Measurements from ENCODE around the gene DNAAF5. TPM values are rescaled to one million over a fixed set of nuclear protein-coding genes. Genes with fewer than 3 reads are reported as not detected.

Gene DNAAF5
- total and polyA plus RNA-seq, 4 donors, result 4.1 to 16.8 (median 14.5) TPM

DNA sequence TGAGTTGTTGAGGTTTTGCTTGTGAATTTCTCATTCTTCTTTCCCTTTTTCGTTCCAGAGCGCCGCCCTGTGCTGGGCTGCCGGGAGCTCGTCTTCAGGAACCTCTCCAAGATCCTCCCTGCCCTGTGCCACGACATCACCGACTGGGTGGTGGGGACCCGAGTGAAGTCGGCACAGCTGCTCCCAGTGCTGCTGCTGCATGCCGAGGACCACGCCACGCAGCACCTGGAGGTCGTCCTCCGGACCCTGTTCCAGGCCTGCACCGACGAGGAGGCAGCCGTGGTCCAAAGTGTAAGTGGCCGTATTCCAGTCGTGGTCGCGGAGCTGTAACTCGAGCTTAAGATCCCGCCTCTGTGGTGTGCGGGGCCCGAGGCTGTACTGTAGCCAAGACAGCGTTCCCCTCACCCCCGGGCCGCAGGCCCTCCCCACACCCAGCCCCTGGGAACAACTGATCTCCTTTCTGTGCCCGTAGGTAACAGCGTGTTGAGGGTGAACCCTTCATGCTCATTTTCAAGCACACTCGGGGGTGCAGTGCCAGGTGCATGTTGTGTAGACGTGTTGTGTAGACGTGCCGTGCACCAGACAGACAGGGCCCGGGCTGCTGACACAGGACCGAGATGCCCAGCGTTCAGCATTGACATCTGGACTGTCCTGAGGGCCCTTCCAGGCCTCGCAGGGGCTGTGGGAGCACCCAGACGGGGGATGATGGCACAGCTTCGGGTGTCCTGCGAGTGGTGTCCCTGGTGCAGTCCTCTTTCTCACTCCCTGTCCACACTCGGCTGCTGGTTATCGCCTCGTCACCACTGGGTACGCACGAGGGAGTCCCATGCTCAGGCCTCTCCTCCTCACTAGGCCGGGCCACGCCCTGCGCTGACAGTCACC is 28.3 kb downstream of the DNAAF5 start:
- no peaks in the 10 kb centered on the region for H3K9me3 ChIP-seq (ENCODE audit: control insufficient read depth, low read length)
- no peaks in the 10 kb centered on the region for H3K27me3 ChIP-seq (ENCODE audit: control insufficient read depth in 1 of 2, insufficient read depth in 2 of 2, low read length in 1 of 2)
- DNase-seq (peak in 1 of 2 donors; percentile 47), ATAC-seq (ENCODE audit: low FRiP score) (no peak)
- no peaks in the 10 kb centered on the region for H3K4me1 ChIP-seq (ENCODE audit: control insufficient read depth in 1 of 2, insufficient read depth in 2 of 2, low read length in 2 of 2)
- 93 to 96% methylated on average over 49 of the region's 49 CpGs for WGBS, 2 donors
- intact Hi-C loops (cut with DNase I), result no loop called here
- peaks cover 0 to 4% of the 10 kb centered on the region in 2 donors for H3K36me3 ChIP-seq (ENCODE audit: control insufficient read depth in 1 of 2, insufficient read depth in 2 of 2, low read length in 1 of 2)
- H3K4me3 ChIP-seq (ENCODE audit: low read length in 2 of 2), result no peak overlapping the region
- H3K27ac ChIP-seq (ENCODE audit: low read depth in 1 of 2, low read length in 2 of 2), result no peak overlapping the region

- H3K27me3 ChIP-seq (ENCODE audit: control insufficient read depth in 1 of 2, insufficient read depth in 2 of 2, low read length in 1 of 2), result no peaks in the 10 kb centered on the region
- WGBS, 2 donors, result 82 to 97% methylated on average over 9 of the region's 9 CpGs
- no peaks in the 10 kb centered on the region for H3K9me3 ChIP-seq (ENCODE audit: control insufficient read depth, low read length)
- no peak overlapping the region for H3K27ac ChIP-seq (ENCODE audit: low read depth in 1 of 2, low read length in 2 of 2)
- no peaks in the 10 kb centered on the region for H3K4me1 ChIP-seq (ENCODE audit: control insufficient read depth in 1 of 2, insufficient read depth in 2 of 2, low read length in 2 of 2)
- no peak for DNase-seq
- H3K4me3 ChIP-seq (ENCODE audit: low read length in 2 of 2), result no peak overlapping the region
- H3K36me3 ChIP-seq (ENCODE audit: control insufficient read depth in 1 of 2, insufficient read depth in 2 of 2, low read length in 1 of 2), result peaks cover 0 to 4% of the 10 kb centered on the region in 2 donors
- no peak for ATAC-seq (ENCODE audit: low FRiP score)
- intact Hi-C loops (cut with DNase I), result no loop called here
Measured at GRCh38 chr7:755413-755805, 28.9 kb downstream of the DNAAF5 start.

DNA sequence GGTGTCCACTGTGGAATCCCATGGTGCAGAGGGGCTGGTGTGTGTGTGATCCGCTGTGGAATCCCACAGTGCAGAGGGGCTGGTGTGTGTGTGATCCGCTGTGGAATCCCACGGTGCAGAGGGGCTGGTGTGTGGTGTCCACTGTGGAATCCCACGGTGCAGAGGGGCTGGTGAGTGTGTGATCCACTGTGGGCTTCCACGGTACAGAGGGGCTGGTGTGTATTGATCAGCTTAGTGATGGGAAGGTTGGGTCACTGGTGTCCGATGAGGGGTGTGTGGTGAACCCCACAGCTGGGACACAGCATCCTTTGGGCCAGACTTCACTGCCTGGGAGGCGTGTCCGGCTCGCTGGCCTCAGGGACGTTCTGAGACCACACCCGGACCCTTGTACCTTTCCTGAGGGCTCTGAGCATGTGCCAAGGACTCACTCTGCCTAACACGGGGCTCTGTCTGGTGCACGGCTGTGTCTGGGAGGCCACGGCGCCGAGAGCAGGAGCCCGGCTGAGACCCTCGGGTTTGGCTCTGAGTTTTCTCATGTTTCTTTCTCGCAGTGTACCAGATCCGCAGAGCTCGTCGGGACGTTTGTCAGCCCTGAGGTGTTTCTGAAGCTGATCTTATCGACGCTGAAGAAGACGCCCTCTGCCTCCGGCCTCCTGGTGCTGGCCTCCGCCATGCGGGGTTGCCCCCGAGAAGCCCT is 29.9 kb downstream of the DNAAF5 start:
- 95% methylated on average over 30 of the region's 30 CpGs for WGBS, 2 donors
- DNase-seq, result peak in 1 of 2 donors; percentile 28

GRCh38 chr7:756928-757560 is 30.5 kb downstream of the DNAAF5 start:
- 95% methylated on average over 35 of the region's 35 CpGs for WGBS, 2 donors
- intact Hi-C loops (cut with DNase I), result no loop called here
- no peak overlapping the region for H3K27ac ChIP-seq (ENCODE audit: low read depth in 1 of 2, low read length in 2 of 2)
- ATAC-seq (ENCODE audit: low FRiP score), result peak; percentile 35
- H3K9me3 ChIP-seq (ENCODE audit: control insufficient read depth, low read length), result no peaks in the 10 kb centered on the region
- H3K27me3 ChIP-seq (ENCODE audit: control insufficient read depth in 1 of 2, insufficient read depth in 2 of 2, low read length in 1 of 2), result no peaks in the 10 kb centered on the region
- DNase-seq, result peak in 1 of 2 donors; percentile 55
- no peak overlapping the region for H3K4me3 ChIP-seq (ENCODE audit: low read length in 2 of 2)
- H3K36me3 ChIP-seq (ENCODE audit: control insufficient read depth in 1 of 2, insufficient read depth in 2 of 2, low read length in 1 of 2), result peaks cover 0 to 4% of the 10 kb centered on the region in 2 donors
- no peaks in the 10 kb centered on the region for H3K4me1 ChIP-seq (ENCODE audit: control insufficient read depth in 1 of 2, insufficient read depth in 2 of 2, low read length in 2 of 2)

More for the DNA sequence above, 29.9 kb downstream of the DNAAF5 start:
- Histone ChIP-seq H3K36me3 (ENCODE audit: control insufficient read depth in 1 of 2, insufficient read depth in 2 of 2, low read length in 1 of 2) (peaks cover 0 to 4% of the 10 kb centered on the region in 2 donors), H3K4me1 (ENCODE audit: control insufficient read depth in 1 of 2, insufficient read depth in 2 of 2, low read length in 2 of 2) (no peaks in the 10 kb centered on the region), H3K27me3 (ENCODE audit: control insufficient read depth in 1 of 2, insufficient read depth in 2 of 2, low read length in 1 of 2) (no peaks in the 10 kb centered on the region), H3K9me3 (ENCODE audit: control insufficient read depth, low read length) (no peaks in the 10 kb centered on the region), H3K27ac (ENCODE audit: low read depth in 1 of 2, low read length in 2 of 2) (no peak overlapping the region), H3K4me3 (ENCODE audit: low read length in 2 of 2) (no peak overlapping the region)
- ATAC-seq (ENCODE audit: low FRiP score), result no peak
- intact Hi-C loops (cut with DNase I), result no loop called here

DNA sequence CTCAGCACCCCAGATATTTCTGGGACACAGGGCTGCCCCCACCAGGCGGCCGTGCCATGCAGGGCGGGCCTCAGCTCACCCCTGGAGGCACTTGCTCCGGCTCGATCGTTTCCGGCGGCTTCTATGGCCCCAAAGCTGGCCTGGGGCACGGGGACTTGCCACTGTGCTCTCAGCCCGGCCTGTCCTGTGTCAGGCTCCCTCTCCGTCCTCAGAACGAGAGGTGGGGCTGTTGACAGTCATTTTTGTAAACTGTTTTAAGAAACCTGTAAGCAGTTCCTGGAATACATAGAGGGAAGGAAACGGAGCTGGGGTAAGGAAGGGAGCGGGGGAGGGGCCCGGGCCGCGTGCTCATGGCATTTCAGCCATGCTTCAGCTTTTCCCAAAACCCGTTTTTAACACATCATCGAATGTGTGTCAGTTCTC is 31.3 kb downstream of the DNAAF5 start:
- intact Hi-C loops (cut with DNase I), result no loop called here
- H3K9me3 ChIP-seq (ENCODE audit: control insufficient read depth, low read length), result no peaks in the 10 kb centered on the region
- no peak overlapping the region for H3K27ac ChIP-seq (ENCODE audit: low read depth in 1 of 2, low read length in 2 of 2)
- DNase-seq, result peak in 1 of 2 donors; percentile 60
- no peaks in the 10 kb centered on the region for H3K4me1 ChIP-seq (ENCODE audit: control insufficient read depth in 1 of 2, insufficient read depth in 2 of 2, low read length in 2 of 2)
- WGBS, 2 donors, result 91 to 95% methylated on average over 19 of the region's 19 CpGs
- peaks cover 0 to 4% of the 10 kb centered on the region in 2 donors for H3K36me3 ChIP-seq (ENCODE audit: control insufficient read depth in 1 of 2, insufficient read depth in 2 of 2, low read length in 1 of 2)
- H3K27me3 ChIP-seq (ENCODE audit: control insufficient read depth in 1 of 2, insufficient read depth in 2 of 2, low read length in 1 of 2), result no peaks in the 10 kb centered on the region
- ATAC-seq (ENCODE audit: low FRiP score), result no peak
- no peak overlapping the region for H3K4me3 ChIP-seq (ENCODE audit: low read length in 2 of 2)

GRCh38 chr7:759569-759968 is 33.1 kb downstream of the DNAAF5 start:
- H3K4me3 ChIP-seq (ENCODE audit: low read length in 2 of 2), result no peak overlapping the region
- DNase-seq (peak in 1 of 2 donors; percentile 19), ATAC-seq (ENCODE audit: low FRiP score) (no peak)
- H3K36me3 ChIP-seq (ENCODE audit: control insufficient read depth in 1 of 2, insufficient read depth in 2 of 2, low read length in 1 of 2), result peaks cover 0 to 17% of the 10 kb centered on the region in 2 donors
- H3K9me3 ChIP-seq (ENCODE audit: control insufficient read depth, low read length), result no peaks in the 10 kb centered on the region
- WGBS, 2 donors, result 92 to 93% methylated on average over 8 of the region's 8 CpGs
- no peaks in the 10 kb centered on the region for H3K4me1 ChIP-seq (ENCODE audit: control insufficient read depth in 1 of 2, insufficient read depth in 2 of 2, low read length in 2 of 2)
- H3K27ac ChIP-seq (ENCODE audit: low read depth in 1 of 2, low read length in 2 of 2), result no peak overlapping the region
- intact Hi-C loops (cut with DNase I), result no loop called here
- H3K27me3 ChIP-seq (ENCODE audit: control insufficient read depth in 1 of 2, insufficient read depth in 2 of 2, low read length in 1 of 2), result no peaks in the 10 kb centered on the region

GRCh38 chr7:760006-760405 is 33.5 kb downstream of the DNAAF5 start:
- intact Hi-C loops (cut with DNase I), result no loop called here
- H3K36me3 ChIP-seq (ENCODE audit: control insufficient read depth in 1 of 2, insufficient read depth in 2 of 2, low read length in 1 of 2), result peaks cover 0 to 18% of the 10 kb centered on the region in 2 donors
- no peak overlapping the region for H3K4me3 ChIP-seq (ENCODE audit: low read length in 2 of 2)
- no peaks in the 10 kb centered on the region for H3K27me3 ChIP-seq (ENCODE audit: control insufficient read depth in 1 of 2, insufficient read depth in 2 of 2, low read length in 1 of 2)
- WGBS, 2 donors, result 93 to 94% methylated on average over 16 of the region's 16 CpGs
- H3K9me3 ChIP-seq (ENCODE audit: control insufficient read depth, low read length), result no peaks in the 10 kb centered on the region
- DNase-seq (peak in 1 of 2 donors; percentile 49), ATAC-seq (ENCODE audit: low FRiP score) (no peak)
- no peak overlapping the region for H3K27ac ChIP-seq (ENCODE audit: low read depth in 1 of 2, low read length in 2 of 2)
- H3K4me1 ChIP-seq (ENCODE audit: control insufficient read depth in 1 of 2, insufficient read depth in 2 of 2, low read length in 2 of 2), result no peaks in the 10 kb centered on the region

- intact Hi-C loops (cut with DNase I), result no loop called here
- no peak overlapping the region for H3K27ac ChIP-seq (ENCODE audit: low read depth in 1 of 2, low read length in 2 of 2)
- no peaks in the 10 kb centered on the region for H3K4me1 ChIP-seq (ENCODE audit: control insufficient read depth in 1 of 2, insufficient read depth in 2 of 2, low read length in 2 of 2)
- peaks cover 0 to 17% of the 10 kb centered on the region in 2 donors for H3K36me3 ChIP-seq (ENCODE audit: control insufficient read depth in 1 of 2, insufficient read depth in 2 of 2, low read length in 1 of 2)
- 96% methylated on average over 12 of the region's 12 CpGs for WGBS, 2 donors
- ATAC-seq (ENCODE audit: low FRiP score), result no peak
- H3K27me3 ChIP-seq (ENCODE audit: control insufficient read depth in 1 of 2, insufficient read depth in 2 of 2, low read length in 1 of 2), result no peaks in the 10 kb centered on the region
- DNase-seq, result peak in 1 of 2 donors; percentile 47
- H3K4me3 ChIP-seq (ENCODE audit: low read length in 2 of 2), result no peak overlapping the region
- no peaks in the 10 kb centered on the region for H3K9me3 ChIP-seq (ENCODE audit: control insufficient read depth, low read length)
Measured at GRCh38 chr7:761101-761500, 34.6 kb downstream of the DNAAF5 start.

Measured in aorta (tissue), 5 donors.